SKM-1 treated with dmso at 0.1 percent for 144 hours (cell line): ENCODE results near the gene EXOC4.

Experiments
- DNase-seq: peaks from one replicate; lab custom pipeline; 2025; ENCODE audit not compliant: unreplicated experiment; lab: John Stamatoyannopoulos, UW

Gene EXOC4

GRCh38 chr7:133360201-133360600 lies 107.3 kb downstream of the EXOC4 start:
- no peak for DNase-seq

DNA sequence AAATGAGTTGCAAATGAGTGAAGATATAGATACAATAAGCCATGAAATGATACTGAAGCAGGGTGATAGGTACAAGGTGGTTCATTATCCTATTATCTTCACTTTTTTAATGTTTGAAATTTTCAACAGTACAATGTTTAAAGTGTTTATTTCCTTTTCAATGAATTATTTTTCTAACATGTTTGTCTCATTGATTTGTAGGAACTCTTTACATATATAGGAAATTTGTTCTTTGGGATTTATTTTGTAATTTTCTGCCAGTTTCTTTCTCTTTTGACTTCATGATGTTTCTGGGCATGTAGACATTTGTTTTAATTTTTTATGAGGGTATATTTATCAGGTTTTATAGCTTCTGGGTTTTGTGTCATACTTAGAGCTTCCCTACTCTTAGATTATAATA lies 108.9 kb downstream of the EXOC4 start:
- DNase-seq = no peak

- DNase-seq = no peak
Measured at GRCh38 chr7:133364959-133365690, 112.2 kb downstream of the EXOC4 start.

DNA sequence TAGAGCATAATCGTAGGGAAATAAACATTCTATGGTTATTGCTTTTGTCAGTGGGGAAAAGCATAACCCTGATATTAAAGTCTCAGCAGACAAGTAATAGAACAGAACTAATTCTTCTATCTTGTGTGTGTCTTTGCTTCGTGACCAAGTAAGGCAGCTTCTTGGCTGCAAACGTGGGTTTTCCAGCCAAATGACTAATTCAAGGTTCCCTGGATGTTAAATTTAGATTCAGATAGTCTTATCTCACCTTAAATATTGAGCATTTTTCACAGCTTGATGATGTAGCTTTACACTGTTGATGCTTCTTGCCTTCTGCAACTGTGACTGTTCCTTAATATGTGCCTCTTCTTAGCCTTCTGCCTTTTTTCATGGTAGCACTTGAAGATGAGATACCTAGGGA lies 113.0 kb downstream of the EXOC4 start:
- DNase-seq = no peak

GRCh38 chr7:133367561-133367960 lies 114.7 kb downstream of the EXOC4 start:
- DNase-seq = no peak

DNA sequence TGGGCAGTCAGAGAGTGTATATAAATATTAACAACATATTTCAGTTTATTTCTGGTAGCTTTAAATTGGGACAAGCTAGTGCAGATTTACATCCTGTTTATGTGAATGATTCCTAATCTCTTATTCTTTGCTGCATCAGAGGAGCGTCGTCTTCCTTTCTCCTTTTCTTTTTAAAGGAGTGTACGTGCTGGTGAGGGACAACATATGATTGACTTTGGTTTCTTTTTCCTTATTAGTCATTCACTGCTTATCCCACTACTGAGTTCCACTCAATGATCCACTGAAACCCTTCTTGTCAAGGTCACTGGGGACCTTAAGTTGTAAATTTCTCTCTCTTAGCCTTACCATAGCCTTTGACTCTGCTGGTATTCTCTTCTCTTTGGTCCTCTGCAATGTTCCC lies 116.3 kb downstream of the EXOC4 start:
- DNase-seq = no peak

DNA sequence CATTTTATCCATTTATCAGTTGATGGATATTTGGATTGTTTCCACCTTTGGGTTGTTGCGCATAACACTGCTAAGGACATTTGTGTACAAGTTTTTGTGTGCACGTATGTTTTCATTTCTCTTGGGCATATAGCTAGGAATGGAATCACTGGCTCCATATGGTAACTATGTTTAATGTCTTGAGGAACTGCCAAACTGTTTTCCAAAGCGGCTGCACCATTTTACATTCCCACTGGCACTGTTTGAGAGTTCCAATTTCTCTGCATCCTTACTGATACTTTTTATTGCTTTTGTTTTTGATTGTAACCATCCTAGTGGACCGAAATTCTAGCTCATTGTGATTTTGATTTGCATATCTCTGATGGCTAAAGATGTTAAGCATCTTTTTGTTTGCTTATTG lies 118.7 kb downstream of the EXOC4 start:
- DNase-seq = no peak

DNA sequence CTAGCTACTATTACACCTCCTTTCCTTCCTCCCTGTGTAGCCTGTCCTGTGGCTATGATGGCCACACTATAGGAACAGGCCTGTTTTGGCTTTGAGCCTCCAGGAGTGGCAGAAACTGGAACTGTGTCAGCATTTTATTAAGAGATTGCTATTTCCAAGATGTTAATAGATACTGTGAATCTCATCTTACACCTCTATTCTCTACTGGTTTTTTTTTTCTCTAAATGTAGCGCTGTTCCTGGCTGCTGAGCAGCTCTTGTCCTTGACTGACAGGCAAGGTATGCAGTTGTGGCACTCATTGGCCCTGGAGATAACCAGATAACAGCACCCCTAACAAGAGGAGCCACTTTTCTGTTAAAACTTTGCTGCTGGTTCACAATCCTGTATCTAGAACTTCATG lies 119.5 kb downstream of the EXOC4 start:
- no peak for DNase-seq

DNA sequence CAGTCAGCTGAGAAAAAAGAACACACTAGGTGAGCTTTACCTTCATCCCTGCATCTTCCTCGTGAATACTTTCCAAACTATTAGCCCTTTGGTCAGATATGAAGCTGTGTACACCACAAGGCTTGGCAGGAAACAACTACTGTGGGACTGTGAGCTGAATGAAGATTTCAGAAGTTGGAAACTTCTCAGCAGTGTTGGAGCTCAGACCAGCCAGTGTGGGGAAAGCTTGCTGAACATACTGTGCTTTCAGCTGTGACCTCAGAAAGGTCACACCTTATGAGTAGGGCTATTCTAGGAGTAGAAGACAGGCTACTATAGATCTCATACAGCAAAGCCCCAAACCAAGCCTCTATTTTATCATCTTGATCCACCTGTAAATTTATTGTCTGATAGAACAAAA lies 123.6 kb downstream of the EXOC4 start:
- DNase-seq = no peak

DNA sequence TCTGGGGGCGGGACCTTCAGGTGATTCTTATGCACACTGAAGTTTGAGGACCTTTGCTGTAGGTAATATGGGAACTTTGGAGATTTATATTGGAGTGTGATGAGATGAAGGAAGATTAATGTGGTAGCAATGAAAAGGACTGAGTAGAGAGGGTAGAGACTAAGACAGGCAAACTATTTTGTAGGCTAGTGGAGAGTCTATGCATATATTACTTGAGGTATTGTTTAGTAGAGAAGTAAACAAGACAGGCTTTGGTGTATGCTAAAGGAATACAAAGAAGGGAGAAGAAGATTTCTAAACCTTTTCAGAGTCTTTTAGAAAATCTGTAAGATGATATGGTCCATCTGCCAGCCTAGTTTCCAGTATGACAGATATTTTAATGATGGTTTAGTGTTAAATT lies 129.1 kb downstream of the EXOC4 start:
- no peak for DNase-seq

GRCh38 chr7:133382775-133383559 lies 130.1 kb downstream of the EXOC4 start:
- no peak for DNase-seq

GRCh38 chr7:133386205-133386604 lies 133.3 kb downstream of the EXOC4 start:
- peak; percentile 18 for DNase-seq

DNA sequence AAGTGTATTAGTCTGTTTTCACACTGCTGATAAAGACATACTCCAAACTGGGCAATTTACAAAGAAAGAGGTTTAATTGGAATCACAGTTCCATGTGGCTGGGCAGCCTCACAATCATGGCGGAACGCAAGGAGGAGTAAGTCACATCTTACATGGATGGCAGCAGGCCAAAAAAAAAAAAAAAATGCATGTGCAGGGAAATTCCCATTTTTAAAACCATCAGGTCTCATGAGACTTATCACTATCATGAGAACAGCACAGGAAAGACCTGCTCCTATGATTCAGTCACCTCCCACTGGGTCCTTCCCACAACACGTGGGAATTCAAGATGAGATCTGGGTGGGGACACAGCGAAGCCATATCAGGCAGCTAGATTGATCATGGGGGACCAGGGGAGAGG lies 136.8 kb downstream of the EXOC4 start:
- DNase-seq = no peak

DNA sequence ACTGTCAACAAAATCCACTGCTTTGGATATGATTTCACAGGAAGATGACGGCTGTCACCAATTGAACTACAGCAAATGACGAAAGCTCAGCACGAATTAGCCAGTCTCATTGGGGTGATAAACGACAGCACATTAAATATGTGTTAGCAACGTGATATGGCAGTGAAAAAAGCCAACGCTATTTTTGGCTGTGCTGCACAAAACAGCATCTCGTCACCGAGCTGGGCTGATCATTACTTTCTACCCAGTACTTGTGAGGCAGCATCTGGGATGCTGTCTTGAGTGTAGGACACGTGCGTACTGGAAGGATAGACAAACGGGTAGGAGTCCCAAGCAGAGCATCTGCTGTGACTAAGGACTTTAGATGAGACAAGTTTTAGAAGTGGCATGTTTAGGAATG lies 138.3 kb downstream of the EXOC4 start:
- no peak for DNase-seq

- no peak for DNase-seq
Measured at GRCh38 chr7:133394369-133394768, 141.5 kb downstream of the EXOC4 start.

- no peak for DNase-seq
Measured at GRCh38 chr7:133395551-133395950, 142.7 kb downstream of the EXOC4 start.

DNA sequence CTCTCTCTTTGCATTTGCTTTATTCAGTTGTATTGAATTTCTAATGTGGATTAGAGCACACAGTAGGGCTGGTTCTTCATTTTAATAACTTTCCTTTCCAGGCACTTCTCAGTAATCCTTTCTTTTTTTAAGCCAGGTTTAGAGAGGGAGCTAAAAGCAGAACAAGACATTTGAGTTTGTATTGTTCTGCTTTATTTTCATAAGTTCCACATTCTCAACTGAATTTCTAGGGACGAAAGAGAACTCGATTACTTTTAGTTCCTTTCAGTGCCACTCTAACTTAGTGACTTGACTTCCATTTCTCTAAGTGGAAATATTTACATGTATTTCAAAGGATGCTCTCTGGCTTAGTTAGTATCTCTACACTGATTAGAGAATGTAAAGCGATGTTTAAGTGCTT lies 145.6 kb downstream of the EXOC4 start:
- DNase-seq = no peak

- DNase-seq = no peak
Measured at GRCh38 chr7:133401225-133401624, 148.3 kb downstream of the EXOC4 start.

- DNase-seq = no peak
Measured at GRCh38 chr7:133408212-133408611, 155.3 kb downstream of the EXOC4 start.

DNA sequence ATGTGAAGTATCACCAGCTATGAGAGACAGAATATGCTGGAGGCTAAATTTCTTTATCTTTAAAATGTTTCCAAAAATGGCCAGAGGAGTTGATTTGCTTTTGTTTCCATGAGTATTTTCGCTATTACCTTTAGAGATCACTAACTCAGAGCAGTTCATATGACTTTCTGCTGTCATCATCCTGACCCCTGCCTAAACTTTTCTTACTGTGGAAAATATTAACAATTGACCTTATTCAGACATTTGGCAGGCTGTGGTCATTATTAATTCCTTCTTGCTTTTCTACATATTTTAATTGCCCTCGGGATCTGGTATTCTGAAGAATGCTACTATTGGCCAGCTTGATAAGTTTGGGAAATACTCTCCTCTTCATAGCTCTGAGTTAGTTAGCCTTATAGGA lies 156.5 kb downstream of the EXOC4 start:
- no peak for DNase-seq

GRCh38 chr7:133409966-133410365 lies 157.1 kb downstream of the EXOC4 start:
- no peak for DNase-seq

DNA sequence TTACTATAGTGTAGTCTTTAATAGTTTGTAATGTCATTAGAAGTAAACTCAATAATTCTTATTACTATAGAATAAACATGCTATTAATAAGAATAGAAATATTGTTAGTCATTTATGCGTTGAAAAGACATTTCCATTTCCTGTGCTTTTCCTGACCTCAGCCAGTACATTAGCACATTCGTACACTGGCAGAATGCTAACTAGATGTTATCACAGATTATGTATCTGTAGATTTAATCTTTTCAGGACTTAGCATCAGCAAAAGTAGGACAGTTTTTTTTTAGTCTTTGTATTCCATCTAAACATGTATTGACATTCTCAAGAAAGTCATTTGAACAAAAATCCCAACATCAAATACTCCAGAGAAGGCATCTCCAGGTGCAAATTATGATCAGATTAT lies 158.5 kb downstream of the EXOC4 start:
- no peak for DNase-seq

DNA sequence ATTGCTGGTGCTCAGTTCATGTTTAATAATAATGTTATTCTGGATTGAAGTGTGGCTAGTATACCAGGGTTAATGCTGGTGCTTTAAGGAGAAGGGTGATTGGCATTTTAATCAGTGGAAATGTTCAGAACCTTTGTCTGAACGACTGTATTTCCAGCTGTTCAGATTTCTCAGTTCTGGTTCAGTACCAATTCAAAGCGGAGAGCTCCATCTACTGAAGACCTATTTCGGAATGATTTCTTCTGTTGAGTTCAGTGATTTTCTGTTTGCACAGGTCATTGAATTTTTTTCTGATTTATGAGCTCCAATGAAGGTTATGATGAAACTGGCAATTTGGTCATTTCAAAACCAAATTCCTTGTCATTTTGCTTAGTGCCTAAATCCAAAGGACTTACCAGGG lies 160.1 kb downstream of the EXOC4 start:
- DNase-seq = no peak
